ENCODE data around the gene COL23A1.

COL23A1 gene

GRCh38 chr5:178453224-178453623, 137.0 kb downstream of the COL23A1 start:
- H3K9me3 ChIP-seq (ENCODE audit: control insufficient read depth, insufficient read depth, low read depth, low read length), result no peaks in the 10 kb centered on the region
- H3K36me3 ChIP-seq (ENCODE audit: control insufficient read depth in 2 of 2, insufficient read depth in 1 of 2, low read length in 2 of 2), result no peaks in the 10 kb centered on the region
- ChIA-PET POLR2A (no interaction called here), CTCF (interaction anchor here (3.5 kb wide), 1 partner anchor 9 kb away, joined by 23 read pairs; no protein-coding TSS in a partner anchor)
- no peak overlapping the region for H3K4me3 ChIP-seq (ENCODE audit: low read depth, low read length)
- no peaks in the 10 kb centered on the region for H3K4me1 ChIP-seq (ENCODE audit: control insufficient read depth, insufficient read depth, low read length)
- TF ChIP-seq ZNF211 (tag by site-specific recombination; IDR thresholded peaks at IDR 0.05; ENCODE audit: low read depth) (no peak), ZNF157 (tag by site-specific recombination; IDR thresholded peaks at IDR 0.05) (no peak), ZSCAN18 (tag by site-specific recombination; IDR thresholded peaks at IDR 0.05) (no peak)
- no peak overlapping the region for H3K27ac ChIP-seq (ENCODE audit: extremely low read depth, low read depth, low read length)

GRCh38 chr5:178450121-178451028, 139.8 kb downstream of the COL23A1 start:
- POLR2A ChIA-PET, result no interaction called here
- TF ChIP-seq ZNF664 (tag by site-specific recombination; IDR thresholded peaks at IDR 0.05) (peak; percentile 63; the same call in 1 of the 2 replicates), ZNF37A (tag by site-specific recombination; IDR thresholded peaks at IDR 0.05) (no peak)
- H3K9me3 ChIP-seq (ENCODE audit: control insufficient read depth, insufficient read depth, low read depth, low read length), result no peaks in the 10 kb centered on the region
- H3K4me3 ChIP-seq (ENCODE audit: low read depth, low read length), result no peak overlapping the region
- no peak overlapping the region for H3K27ac ChIP-seq (ENCODE audit: extremely low read depth, low read depth, low read length)
- CTCF ChIA-PET, result interaction anchor here (0.6 to 1.1 kb wide), 3 partner anchors 11 to 739 kb away, joined by 3 to 6 read pairs (median 4); no protein-coding TSS in a partner anchor
- H3K36me3 ChIP-seq (ENCODE audit: control insufficient read depth in 2 of 2, insufficient read depth in 1 of 2, low read length in 2 of 2), result no peaks in the 10 kb centered on the region
- H3K4me1 ChIP-seq (ENCODE audit: control insufficient read depth, insufficient read depth, low read length), result no peaks in the 10 kb centered on the region

GRCh38 chr5:178449163-178450070, 140.8 kb downstream of the COL23A1 start:
- CTCF ChIA-PET, result no interaction called here
- POLR2A ChIA-PET, result no interaction called here
- H3K4me1 ChIP-seq (ENCODE audit: control insufficient read depth, insufficient read depth, low read length), result no peaks in the 10 kb centered on the region
- H3K4me3 ChIP-seq (ENCODE audit: low read depth, low read length), result no peak overlapping the region
- H3K9me3 ChIP-seq (ENCODE audit: control insufficient read depth, insufficient read depth, low read depth, low read length), result no peaks in the 10 kb centered on the region
- H3K36me3 ChIP-seq (ENCODE audit: control insufficient read depth in 2 of 2, insufficient read depth in 1 of 2, low read length in 2 of 2), result no peaks in the 10 kb centered on the region
- no peak overlapping the region for H3K27ac ChIP-seq (ENCODE audit: extremely low read depth, low read depth, low read length)
- TF ChIP-seq ZNF621 (tag by site-specific recombination; IDR thresholded peaks at IDR 0.05), result no peak
- no peak for TF ChIP-seq OVOL3 (tag by site-specific recombination; IDR thresholded peaks at IDR 0.05)
- no peak for TF ChIP-seq ZNF626 (tag by site-specific recombination; IDR thresholded peaks at IDR 0.05)
- no peak for TF ChIP-seq GLI4 (tag by site-specific recombination; IDR thresholded peaks at IDR 0.05)
- no peak for TF ChIP-seq ZNF513 (tag by site-specific recombination; IDR thresholded peaks at IDR 0.05)
- TF ChIP-seq ZNF335 (tag by site-specific recombination; conservative IDR thresholded peaks at IDR 0.05), result no peak
- TF ChIP-seq ZNF140 (tag by site-specific recombination; IDR thresholded peaks at IDR 0.05), result no peak
- no peak for TF ChIP-seq ZNF311 (tag by site-specific recombination; IDR thresholded peaks at IDR 0.05; ENCODE audit: borderline replicate concordance)
- TF ChIP-seq ZNF366 (tag by site-specific recombination; conservative IDR thresholded peaks at IDR 0.05), result no peak
- no peak for TF ChIP-seq PRDM1 (tag by site-specific recombination; IDR thresholded peaks at IDR 0.05)
- TF ChIP-seq ZNF558 (tag by site-specific recombination; IDR thresholded peaks at IDR 0.05), result no peak
- no peak for TF ChIP-seq ZNF548 (tag by site-specific recombination; IDR thresholded peaks at IDR 0.05)
- no peak for TF ChIP-seq KLF7 (tag by site-specific recombination; IDR thresholded peaks at IDR 0.05; ENCODE audit: borderline replicate concordance)
- no peak for TF ChIP-seq TSHZ1 (tag by site-specific recombination; IDR thresholded peaks at IDR 0.05; ENCODE audit: borderline replicate concordance)
- no peak for TF ChIP-seq ZBTB10 (tag by site-specific recombination; IDR thresholded peaks at IDR 0.05)

Data from HEK293 (cell line).